Stimulated activated CD8-positive, alpha-beta memory T cell treated with anti-CD3 and anti-CD28 coated beads, Interleukin-2, amount 100 ng/mL, for 48 hours (primary cell): ENCODE results near the gene RAC3.

Experiments
- DNase-seq, 2 donors: peaks; one replicate each; pipeline ENCODE4 v3.0.0-alpha.2; 2020; ENCODE audit warnings: low read depth in 2 of 2

RAC3 gene

DNA sequence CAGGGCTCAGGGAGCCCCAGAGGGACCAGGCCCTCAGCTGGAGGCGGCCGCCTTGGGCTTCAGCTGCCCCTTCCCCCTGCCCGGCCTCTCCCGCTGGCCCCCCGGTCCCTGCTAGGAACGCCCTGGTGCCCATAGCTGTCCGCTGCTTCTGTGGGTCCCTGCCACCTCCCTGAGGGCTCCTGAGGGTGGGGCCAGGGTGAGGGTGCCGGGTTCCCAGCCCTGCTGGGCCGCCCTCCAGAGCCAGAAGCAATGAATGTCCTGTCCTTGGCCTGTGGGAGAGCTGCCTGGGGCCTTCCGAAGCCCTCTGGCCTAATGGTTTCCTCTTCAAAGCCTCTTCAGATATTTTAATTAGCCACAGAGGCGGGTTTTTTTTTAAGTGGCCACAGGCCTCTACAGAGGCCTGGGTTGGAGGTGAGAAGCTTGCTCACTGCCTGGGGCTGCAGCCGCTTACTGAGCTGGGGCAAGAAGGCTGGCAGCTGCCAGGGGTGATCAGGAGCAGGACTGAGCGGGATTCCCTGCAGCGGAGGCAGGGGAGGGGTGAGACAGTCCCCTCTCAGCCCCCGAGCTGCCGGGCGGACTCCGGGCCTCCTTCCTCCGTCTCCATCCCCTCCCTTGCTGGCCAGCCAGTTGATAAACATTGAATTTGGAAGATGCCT, 18.7 kb upstream of the RAC3 start:
- DNase-seq = no peak

DNA sequence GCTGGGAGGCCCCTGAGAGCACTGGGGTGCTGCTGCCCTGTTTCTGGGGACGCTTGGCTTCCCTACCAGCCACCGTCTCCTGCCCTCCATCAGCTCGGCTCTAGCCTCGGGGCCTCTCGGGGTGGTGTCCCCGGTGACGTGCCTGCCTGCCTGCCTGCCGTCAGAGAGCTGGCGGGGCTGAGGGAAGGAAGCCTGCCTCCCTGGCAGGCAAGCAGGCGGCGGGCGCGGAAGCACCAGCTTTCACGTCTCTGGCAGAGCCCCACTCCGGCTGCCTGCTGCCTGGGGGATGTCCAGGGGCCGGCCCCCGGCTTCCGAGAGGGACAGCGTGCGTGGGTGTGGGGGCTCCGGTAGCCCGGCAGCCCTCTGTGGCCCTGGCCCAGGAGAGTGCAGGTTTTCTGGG, 18.1 kb upstream of the RAC3 start:
- DNase-seq = no peak

DNA sequence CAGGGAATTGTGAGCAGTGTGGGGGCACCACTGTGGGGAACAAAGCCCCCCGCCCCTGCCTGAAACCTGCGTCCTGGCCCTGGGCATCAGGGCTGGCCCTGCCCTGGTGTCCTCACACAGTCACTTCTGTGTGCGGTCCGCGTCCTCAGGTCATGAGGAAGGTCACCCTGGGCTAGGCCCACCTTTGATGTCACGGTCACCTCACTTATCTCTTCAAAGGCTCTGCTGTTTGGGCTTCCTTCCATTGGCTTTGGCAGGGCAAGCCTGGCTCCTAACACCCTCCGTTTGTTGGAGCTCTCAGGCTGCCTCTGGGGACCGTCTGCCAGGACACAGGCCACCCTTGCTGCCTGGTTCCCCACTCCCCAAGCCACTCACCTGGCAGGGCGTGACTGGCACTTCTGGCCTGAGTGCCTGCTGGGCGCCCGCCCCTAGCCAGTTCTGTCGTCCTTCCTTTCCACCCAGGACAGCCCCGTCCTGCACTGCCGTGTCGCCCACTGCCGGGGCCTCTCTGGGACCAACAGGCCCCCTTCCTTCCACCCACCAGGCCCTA, 17.6 kb upstream of the RAC3 start:
- DNase-seq = no peak

DNA sequence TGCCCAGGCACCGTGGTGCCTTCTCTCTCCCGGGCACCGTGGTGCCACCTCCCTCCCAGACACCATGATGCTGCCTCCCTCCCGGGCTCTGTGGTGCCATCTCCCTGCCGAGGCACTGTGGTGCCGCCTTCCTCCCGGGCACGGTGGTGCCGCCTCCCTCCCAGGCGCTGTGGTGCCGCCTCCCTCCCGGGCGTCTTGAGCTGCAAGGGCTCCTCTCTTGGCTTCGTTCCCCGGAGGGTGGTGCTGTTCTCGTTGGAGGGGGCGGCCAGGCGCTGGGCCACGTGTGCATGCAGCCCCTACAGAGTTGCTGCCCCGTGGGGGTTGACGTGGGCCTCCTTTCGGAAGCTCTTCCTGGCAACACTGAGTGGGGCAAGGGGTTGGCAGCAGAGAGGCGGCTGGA, 17.0 kb upstream of the RAC3 start:
- DNase-seq = no peak

DNA sequence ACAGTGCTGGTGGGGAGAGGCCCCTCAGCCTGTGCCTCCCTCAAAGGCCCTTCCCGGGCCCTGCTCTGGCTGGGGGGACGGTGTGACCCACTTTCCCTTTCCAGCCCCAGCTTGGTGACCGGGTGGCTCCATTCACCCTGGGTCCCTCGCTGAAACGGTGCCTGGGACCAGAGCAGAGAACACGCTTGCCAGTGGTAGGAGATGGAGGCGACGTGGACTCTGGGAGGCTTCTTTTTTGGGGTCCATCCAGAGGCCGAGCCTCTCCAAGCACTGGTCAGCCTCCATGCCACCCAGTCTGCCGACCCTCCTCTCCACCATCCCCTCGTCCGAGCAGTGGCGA, 16.5 kb upstream of the RAC3 start:
- DNase-seq = no peak

DNA sequence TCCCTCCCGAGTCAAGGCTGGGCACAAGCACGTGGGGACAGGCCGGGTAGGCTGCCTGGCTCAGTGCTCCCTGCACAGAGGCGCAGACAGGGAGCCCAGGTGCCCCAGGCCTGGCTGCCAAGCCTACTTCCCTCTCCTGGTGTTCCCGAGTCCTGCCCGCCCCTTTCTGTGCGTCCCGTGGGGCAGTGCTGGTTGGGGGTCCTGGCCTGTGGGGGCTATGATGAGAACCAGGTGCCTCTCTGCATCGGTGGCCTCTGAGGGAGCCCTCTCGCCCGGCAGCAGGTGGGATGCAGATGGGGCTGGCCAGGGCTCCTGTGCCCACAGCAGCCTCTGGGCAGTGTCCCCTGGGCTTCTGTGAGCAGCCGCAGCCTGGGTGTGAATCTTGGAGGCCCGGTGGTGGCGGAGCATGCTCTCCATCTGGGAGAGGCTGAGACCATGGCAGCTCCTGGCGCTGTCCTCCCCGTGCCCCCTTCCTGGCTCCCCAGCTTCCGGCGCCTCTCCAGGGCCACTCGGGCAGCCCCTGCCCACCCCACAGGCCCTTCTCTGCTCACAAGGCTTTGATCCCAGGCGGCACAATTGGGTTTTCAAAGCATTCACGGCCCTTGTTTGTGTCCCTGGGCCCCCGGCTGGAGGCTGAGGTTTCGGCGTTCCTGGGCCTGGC, 16.0 kb upstream of the RAC3 start:
- no peak for DNase-seq

DNA sequence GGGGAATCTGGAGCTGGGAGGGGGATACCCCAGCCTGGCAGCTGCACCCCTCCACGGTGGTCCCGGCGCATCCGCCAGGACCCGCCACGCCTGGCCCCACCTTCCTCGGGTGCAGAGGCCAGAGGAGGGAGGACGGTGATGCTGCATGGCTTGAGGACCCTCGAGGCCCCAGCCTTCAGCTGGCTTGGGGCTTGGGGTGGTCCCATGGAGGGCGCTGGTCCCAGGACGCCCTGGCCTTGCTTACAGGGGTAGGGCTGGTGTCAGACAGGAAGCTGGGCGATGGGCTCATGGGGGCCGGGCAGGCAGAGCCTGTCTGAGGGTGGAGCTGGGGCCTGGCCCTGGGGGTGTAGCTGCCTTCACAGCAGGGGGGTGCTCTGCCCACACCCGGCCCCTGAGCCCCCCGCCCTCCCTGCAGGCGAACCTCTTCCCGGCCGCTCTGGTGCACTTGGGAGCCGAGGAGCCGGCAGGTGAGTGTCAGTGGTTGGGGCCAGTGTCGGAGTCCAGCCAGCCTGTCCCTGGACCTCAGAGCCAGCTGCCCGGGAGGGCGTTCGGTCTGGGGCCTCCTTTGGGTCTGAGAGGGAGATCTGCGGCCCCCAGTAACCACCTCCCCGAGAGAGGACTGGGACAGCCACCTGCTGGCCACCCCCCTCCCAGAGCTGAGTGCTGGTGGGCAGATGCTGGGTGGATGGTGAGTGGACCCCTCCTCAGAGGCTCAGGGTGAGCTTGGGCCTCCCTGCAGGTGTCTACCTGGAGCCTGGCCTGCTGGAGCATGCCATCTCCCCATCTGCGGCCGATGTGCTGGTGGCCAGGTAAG, 15.2 kb upstream of the RAC3 start:
- no peak for DNase-seq

DNA sequence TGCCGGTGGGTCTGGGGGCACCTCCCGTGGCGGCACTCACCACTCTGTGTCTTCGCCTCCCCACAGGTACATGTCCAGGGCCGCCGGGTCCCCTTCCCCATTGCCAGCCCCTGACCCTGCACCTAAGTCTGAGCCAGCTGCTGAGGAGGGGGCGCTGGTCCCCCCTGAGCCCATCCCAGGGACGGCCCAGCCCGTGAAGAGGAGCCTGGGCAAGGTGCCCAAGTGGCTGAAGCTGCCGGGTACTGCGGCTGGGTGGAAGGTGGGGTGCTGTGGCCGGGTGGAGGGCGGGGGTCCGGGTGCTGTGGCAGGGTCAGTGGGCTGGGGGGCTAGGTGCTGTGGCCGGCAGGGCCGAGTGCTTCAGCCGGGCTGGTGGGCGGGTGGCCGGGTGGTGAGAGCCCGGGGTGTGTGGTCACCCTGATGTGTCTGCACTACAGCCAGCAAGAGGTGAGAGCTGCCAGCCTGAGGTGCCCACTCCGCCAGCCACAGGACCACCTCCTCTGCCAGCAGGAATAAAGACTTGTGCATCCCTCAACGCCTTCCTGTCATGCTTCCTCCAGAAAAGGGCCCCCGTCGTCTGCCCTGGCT, 14.5 kb upstream of the RAC3 start:
- DNase-seq = no peak

DNA sequence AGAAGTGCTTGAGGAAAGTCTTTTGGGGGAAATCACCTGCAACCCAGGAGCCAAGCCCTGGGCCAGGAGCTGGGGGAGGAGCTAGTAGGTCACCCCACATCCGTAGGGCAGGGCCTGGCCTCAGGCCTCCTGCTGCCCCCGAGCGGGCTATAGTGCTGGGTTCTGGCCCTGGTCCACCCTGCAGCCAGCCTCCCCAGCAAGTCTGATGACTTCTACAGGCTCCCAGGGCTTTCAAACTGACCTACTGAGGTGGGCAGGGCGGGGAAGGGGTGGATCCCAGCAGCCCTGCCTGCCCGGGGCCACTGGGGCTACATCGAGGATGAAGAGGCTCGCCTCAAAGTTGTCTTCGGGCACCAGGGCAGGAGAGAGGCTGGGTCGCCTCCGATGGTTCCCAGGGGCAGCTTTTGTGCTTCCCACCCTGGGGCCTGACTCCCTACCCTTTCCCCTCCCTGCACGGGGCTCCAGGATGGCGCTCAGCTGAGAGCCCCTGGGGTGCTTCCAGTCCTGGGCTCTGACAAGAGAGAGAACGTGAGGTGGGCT, 13.8 kb upstream of the RAC3 start:
- DNase-seq = no peak

DNA sequence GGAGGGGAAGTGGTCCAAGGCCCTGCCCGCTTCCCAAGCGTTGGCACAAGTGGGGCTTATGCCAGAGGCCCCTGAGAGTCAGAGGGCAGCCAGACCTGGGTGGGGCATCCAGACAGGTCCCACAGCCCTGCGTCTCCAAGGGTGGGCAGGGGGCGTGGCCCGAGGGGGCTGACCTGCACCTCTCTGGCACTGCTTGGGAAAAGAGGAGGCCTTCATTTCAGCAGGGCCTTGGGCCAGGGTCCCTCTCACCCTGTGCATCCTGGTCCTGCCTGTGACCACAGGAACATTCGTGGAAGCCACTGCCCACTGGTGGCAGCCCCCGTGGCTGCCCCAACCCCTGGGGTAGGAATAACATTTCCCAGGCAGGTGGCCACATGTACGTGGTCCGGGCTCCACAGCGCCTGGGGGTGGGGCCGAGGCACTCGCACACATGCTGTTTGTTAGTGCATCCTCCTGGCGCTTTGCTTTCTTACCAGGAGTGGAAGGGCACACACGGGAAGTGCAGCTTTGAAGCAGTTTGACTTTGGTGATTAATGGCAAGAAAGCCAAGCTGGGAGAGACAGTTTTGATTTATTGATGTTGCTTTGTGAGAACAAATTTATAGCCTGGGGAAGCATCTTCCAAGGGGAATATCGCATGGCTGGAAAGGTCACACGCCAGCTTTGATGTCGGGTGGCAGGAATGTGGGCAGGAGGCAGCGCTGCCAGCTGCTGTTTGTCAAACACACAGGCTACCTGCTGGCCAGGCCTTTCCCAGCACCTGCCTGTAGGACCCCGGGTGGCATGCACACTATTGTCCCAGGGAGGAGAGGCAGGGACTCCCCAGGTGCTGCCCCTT, 13.1 kb upstream of the RAC3 start:
- DNase-seq = no peak

DNA sequence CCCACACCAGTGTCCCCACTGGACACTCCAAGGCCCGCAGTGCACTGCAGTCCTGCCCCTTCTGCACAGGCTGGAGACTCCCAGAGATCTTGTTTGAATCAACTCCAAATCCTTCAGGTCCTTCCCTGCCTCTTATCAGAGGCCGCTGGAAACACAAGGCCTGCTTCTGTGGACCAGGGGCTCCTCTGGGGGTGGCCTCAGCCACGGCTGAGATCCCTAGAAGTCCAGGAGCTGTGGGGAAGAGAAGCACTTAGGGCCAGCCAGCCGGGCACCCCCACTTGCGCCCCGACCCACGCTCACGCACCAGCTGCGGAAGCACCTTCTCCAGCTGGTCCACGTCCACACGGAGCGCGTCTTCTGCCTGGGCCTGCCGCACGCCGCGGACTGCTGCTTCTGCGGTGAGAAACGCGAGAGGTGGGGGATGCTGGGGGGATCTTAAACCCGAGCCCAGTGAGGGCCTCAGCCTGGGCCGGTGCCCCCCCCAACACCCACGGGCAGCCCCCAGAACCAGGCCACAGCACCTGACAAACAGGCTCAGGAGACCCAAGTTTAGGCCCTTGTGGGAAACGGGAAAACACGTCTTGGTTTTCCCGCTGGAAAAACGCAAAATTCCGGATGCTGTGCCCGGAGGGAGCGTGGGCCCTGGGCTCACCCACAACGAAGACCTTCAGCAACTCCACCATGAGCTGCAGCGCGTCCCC, 12.3 kb upstream of the RAC3 start:
- DNase-seq = no peak

DNA sequence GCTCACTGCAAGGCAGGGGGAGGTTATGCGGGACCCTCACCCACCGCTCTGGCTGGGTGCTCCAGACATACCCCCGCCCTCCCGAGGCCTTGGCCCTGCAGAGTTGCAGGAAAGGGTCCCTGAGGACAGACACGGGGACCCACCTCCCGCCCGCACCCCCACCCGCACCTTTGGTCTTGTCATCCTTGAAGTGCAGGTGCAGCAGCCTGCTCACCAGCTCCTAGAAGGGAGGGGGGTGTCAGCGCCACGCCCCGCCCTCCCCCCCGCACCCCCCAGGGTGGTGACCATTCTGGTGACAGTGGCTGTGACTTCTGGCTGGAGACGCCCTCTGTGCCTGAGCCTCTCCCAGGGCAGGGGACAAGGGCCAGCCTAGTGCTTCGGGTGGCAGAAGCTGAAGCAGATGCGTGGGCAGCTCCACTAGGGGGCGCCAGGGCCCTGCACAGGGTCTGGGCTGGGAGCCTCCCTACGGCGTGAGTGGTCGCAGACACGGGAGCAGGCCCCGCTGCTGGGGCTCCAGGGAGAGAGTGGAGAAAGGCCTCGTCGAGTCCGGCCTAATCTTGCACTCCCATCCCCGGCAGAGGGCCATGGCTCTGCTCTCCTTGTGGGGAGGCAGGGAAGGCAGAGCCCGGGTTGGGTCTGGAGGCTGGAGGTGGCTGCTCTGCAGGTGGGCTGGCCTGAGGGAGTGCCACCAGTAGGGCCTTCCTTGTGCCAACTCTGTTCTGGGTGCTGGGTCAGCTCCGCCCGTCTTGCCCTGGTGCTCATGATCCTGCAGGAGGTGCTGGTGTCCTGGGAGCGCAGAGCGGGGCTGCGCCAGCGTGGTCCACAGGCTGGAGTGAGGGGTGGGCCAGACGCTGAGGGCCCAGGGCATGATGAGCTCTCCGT, 11.5 kb upstream of the RAC3 start:
- peak; percentile 66 to 72 for DNase-seq

DNA sequence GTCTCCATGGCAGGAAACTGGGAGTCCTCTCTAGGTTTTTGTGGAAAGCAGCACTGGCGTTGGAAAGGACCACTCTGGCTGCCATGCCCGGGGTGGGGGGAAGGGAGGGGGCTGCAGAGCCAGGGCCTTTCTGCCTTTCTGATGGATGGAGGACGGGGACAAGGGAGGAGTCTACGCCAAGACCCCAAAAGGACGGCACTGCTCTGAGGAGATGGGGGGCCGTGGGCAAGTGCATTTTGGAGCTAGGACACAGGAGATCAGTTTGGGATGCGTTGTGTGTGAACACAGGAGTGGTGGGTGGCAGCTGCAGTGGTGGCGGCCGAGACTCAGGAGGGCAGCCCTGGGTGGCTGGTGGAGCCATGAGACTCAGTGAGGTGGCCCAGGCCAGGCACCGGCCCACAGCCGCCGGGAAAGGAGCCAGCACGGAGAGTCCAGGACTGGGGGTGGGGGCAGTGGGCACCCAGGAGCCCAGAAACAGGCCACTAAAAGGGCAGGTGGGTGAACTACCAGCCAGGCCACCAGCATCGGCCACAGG, 10.8 kb upstream of the RAC3 start:
- DNase-seq = no peak

DNA sequence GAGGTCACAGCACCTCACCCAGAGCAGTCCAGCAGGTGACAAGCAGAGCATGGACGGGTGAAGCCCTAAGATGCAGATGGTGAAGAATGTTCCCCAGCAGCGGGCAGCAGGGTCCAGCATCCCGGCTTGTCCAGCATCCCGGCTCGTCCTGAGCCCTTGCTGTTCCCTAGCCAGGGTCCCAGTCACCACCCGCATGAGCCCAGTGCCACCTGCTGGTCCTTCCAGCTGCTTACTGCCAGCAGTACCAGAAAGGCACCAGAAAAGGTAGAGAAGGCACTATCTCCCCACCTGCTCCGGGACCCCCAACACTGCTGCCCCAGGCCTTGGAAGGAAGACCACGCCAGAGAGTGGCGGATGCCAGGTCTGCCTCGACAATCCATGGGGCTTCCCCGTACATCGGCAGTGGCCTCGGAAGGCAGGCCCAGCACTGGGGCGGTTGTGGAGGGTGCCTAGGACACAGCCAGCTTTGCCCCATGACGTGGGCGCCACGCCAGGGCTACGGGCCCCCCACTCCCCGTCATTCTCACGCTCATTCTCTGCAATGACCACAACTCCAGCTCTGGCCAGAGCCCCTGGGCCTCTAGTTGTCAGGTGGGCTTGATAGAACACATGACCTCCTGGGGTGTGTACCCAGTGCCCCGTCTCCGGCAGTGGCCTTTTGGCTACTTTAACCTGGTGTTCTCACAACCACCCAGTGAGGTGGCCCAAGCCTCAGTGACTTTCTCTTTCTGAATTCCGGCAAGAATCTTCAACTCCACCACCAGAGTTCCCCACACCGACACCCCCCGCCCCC, 10.2 kb upstream of the RAC3 start:
- DNase-seq = no peak

DNA sequence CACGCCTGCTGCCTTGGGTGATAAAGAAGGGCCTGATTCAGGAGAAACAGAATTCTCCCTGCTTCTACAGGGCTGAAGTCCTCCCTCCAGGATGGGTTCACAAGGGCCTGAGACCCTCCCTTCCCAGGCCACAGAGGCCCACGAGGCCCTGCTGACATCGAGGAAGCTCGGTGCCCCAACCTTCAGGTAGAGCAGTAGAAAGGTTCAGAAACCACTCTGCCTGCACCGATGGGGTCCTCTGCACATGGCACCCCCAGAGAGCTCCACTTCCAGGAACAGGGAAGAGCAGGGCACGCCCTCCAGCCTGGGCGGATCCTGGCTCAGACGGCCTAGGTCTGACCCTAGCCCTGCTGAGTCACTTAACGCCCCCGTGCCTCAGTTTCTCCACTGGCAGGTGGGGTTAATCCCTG, 9.6 kb upstream of the RAC3 start:
- no peak for DNase-seq

DNA sequence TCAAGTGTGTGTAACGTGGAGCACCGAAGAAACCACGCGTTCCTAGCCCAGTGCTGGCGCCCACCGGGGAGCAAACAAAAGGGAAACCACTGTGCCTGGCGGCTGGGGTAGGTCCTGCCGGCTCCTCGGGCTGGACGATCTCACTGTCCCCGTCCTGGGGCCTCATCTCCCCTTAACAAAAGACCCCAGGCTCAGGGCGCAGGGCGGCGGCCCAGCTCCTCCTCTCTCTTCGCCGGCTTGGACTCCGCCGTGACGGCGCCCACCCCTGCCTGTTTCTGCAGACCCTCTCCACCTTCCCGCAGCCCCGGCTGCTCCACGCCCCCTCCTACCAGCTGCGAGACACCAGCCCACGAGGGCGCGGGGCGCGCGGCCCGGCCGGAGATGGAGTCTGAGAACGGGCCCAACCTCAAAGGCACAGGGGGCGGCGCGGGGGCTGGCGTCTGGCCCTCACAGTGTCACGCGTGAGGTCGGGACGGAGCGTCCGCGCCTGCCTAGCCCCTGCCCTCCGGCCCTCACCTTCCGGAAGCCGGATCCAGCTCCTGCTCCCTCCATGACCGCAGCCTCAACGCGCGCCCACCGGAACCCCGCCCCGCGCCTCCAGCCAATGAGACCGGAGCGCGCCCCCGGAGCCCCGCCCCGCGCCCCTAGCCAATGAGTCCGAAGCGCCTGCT, 9.0 kb upstream of the RAC3 start, which contains the start of gene CENPX:
Gene CENPX (minus strand): TSS at position 569 of the 671 bp plus-strand sequence. CDS start 17 bp downstream, at position 552.
- DNase-seq = no peak

DNA sequence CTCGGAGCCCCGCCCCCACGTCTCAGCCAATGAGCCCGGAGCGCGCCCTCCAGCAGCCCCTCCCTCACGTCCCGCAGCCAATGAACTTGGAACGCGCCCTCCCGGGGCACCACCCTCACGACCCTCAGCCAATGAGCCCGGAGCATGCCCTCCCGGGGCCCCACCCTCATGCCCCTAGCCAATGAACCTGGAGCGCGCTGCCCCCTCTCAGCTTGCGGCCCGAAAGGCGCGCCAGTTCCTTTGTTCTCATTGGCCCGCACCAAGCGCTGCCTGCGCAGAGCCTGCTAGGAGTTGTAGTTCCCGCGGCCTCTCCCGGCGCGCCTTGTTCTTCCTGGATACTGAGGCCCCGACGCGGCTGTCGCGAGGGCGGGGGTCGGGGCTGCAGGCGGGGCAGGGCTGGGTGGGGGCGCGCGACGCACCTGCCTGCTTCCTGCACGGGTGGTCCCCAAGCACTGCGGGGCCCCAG, 8.5 kb upstream of the RAC3 start, which contains the start of gene LRRC45:
Gene LRRC45 (plus strand): TSS at position 325 of the 466 bp plus-strand sequence. CDS start 339 bp downstream, outside the sequence.
- peak; percentile 99 to 100 for DNase-seq
